Gastrocnemius medialis (tissue), 4 donors: ENCODE data around the gene SLC22A6. TPM values are rescaled to one million over a fixed set of nuclear protein-coding genes. Genes with fewer than 3 reads are reported as not detected.

Experiments
- ATAC-seq, 2 donors: fragments of 150-250 bp; one replicate each; pipeline ENCODE4 v1.9.1; 2016
- DNase-seq, 2 donors: peaks; one replicate each; pipeline ENCODE4 v3.0.0-alpha.2; 2019
- H3K27ac ChIP-seq, 4 donors: fragments of 200-600 bp; sonication (generic); 1 replicate in 1 of 4; 2 replicates in 3 of 4; pipeline ENCODE4 v1.5.1; 2016 to 2018; ENCODE audit warnings: mild to moderate bottlenecking in 2 of 4, moderate library complexity in 1 of 4
- H3K27me3 ChIP-seq, 3 donors: fragments of 200-600 bp; sonication (generic) in 2 of 3; 1 replicate in 1 of 3; 2 replicates in 2 of 3; pipeline versions ENCODE4 v1.5.1 to v1.6.0; 2016 to 2019; ENCODE audit warnings: mild to moderate bottlenecking in 1 of 3, moderate library complexity in 1 of 3
- H3K36me3 ChIP-seq, 2 donors: fragments of 200-600 bp; sonication (generic) in 1 of 2; one replicate each; pipeline ENCODE4 v1.5.1; 2017 to 2018
- H3K4me1 ChIP-seq, 2 donors: fragments of 200-600 bp; sonication (generic) in 1 of 2; one replicate each; pipeline ENCODE4 v1.5.1; 2016 to 2017; ENCODE audit warnings: mild to moderate bottlenecking in 2 of 2
- H3K4me3 ChIP-seq, 4 donors: fragments of 200-600 bp; sonication (generic) in 3 of 4; 1 replicate in 1 of 4; 2 replicates in 3 of 4; pipeline ENCODE4 v1.5.1; 2016 to 2019; ENCODE audit warnings: mild to moderate bottlenecking in 2 of 4
- H3K9me3 ChIP-seq, 3 donors: fragments of 200-600 bp; sonication (generic) in 2 of 3; 1 replicate in 1 of 3; 2 replicates in 2 of 3; pipeline ENCODE4 v1.5.1; 2016 to 2019
- POLR2A ChIP-seq, 2 donors: fragments of 450-650 bp; IDR thresholded peaks; one replicate each; pipeline ENCODE4 v1.6.1; 2017; ENCODE audit warnings: antibody characterized with exemption in 2 of 2, mild to moderate bottlenecking in 2 of 2, moderate library complexity in 2 of 2
- in situ Hi-C, 4 donors: fragments of 200-750 bp; cut with MboI; loops; one replicate each; pipeline versions ENCODE4 v1.15.0 to v1.8.0; 2017; ENCODE audit warnings: low sequenced_read_pairs in 4 of 4
- intact Hi-C: fragments of 100-400 bp; cut with DNase I; formaldehyde crosslinking; loops from one replicate; pipeline ENCODE4 v1.15.1; 2023; ENCODE audit warnings: low total_unique reads
- total RNA-seq, 4 donors: library from RNA; depleted of rRNA; stranded (reverse); fragments of >200 nt; gene quantifications; one replicate each; pipeline versions ENCODE4 v1.1.0 to v1.2.3, GENCODE V29; 2016
- TF ChIP-seq, protein P1 (sequence below), 5 experiments: fragments of 450-650 bp in 3 of 5; fragments of 200-600 bp in 2 of 5; sonication (generic) in 2 of 5; IDR thresholded peaks in 4 of 5; conservative IDR thresholded peaks in 1 of 5; 1 replicate in 4 of 5; 2 replicates in 1 of 5; pipeline ENCODE4 v1.5.1; 2016 to 2019; ENCODE audit warnings: antibody characterized with exemption in 5 of 5, mild to moderate bottlenecking in 3 of 5, moderate library complexity in 3 of 5

The SLC22A6 gene
- total RNA-seq, 4 donors from 2014 or later = not detected

DNA sequence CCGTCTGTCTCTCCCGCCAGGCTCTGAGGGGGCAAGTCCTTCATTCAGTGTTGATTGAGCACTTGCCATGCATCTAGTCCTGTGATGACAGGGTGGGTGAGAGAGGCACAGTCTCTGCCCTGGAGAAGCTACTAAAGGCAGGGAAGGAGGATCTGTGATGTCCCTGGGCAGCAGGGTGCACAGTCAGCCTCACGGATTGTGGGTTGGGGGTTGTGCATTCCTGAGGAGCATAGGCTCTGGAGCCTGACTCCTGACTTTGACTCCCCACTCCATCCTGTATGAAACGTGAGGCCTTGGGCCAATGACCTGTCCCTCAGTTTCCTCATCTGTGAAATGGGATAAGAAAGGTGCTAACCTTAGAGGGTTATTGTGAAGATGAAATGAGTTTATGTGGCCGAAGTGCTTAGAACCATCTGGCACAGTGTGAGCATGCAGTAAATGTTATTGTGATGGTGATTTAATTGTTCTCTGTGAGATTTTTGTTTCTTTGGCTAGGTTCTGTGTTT is 26.2 kb upstream of the SLC22A6 start:
- in situ Hi-C loops = no loop called here
- H3K4me1 ChIP-seq = no peaks in the 10 kb centered on the region
- H3K4me3 ChIP-seq = no peak overlapping the region
- no peak for ATAC-seq
- H3K27me3 ChIP-seq = no peaks in the 10 kb centered on the region
- no peaks in the 10 kb centered on the region for H3K36me3 ChIP-seq
- TF ChIP-seq, protein P1, sequence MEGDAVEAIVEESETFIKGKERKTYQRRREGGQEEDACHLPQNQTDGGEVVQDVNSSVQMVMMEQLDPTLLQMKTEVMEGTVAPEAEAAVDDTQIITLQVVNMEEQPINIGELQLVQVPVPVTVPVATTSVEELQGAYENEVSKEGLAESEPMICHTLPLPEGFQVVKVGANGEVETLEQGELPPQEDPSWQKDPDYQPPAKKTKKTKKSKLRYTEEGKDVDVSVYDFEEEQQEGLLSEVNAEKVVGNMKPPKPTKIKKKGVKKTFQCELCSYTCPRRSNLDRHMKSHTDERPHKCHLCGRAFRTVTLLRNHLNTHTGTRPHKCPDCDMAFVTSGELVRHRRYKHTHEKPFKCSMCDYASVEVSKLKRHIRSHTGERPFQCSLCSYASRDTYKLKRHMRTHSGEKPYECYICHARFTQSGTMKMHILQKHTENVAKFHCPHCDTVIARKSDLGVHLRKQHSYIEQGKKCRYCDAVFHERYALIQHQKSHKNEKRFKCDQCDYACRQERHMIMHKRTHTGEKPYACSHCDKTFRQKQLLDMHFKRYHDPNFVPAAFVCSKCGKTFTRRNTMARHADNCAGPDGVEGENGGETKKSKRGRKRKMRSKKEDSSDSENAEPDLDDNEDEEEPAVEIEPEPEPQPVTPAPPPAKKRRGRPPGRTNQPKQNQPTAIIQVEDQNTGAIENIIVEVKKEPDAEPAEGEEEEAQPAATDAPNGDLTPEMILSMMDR (IDR thresholded peaks at IDR 0.05 in 4 of 5, conservative IDR thresholded peaks at IDR 0.05 in 1 of 5) = no peak
- no peak for TF ChIP-seq POLR2A (IDR thresholded peaks at IDR 0.05)
- no peak for DNase-seq
- intact Hi-C loops = no loop called here
- no peak overlapping the region for H3K27ac ChIP-seq
- no peaks in the 10 kb centered on the region for H3K9me3 ChIP-seq

DNA sequence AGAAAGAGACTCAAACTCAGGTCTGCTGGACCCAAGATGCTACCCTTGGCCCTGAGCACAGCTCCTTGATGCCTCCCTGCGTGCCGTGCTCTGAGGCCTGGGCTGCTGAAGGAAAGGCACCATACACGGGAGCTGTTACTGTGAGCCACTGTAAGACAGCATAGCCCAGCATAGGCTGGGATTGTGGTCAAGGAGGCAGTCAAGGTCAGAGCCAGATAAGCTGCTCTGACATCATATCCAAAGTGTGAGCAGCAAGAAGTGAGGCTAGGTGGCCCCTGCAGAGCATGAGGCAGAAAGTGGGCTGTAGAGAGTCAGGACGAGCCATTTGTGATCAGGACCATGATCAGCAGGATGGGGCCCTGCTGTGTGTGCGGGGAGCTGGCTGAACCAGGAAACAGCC is 23.2 kb upstream of the SLC22A6 start:
- Histone ChIP-seq H3K36me3 (no peaks in the 10 kb centered on the region), H3K27ac (no peak overlapping the region), H3K9me3 (no peaks in the 10 kb centered on the region), H3K4me1 (no peaks in the 10 kb centered on the region), H3K4me3 (no peak overlapping the region), H3K27me3 (no peaks in the 10 kb centered on the region)
- intact Hi-C loops = no loop called here
- in situ Hi-C loops = no loop called here
- ATAC-seq (no peak), DNase-seq (no peak)
- no peak for TF ChIP-seq POLR2A (IDR thresholded peaks at IDR 0.05)
- TF ChIP-seq, protein P1 (IDR thresholded peaks at IDR 0.05 in 4 of 5, conservative IDR thresholded peaks at IDR 0.05 in 1 of 5) = no peak

DNA sequence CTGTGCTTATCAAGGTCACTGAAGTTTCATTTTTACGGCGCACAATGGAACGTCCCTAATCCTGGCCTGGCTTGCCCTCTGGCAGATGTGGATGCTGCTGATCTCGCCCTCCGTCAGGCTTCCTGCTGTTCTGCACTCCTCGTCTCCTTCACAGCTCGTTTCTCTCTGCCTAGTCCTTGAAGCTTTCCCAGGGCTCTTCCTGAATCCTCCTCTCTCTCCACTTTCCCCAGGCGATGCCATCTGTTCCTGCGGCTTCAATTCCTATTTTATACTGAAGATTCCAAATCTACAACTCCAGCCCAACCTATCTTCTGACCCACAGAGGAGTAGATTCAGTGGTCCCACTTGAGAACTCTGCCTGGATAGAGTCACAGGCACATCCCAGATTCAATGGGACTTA is 16.7 kb upstream of the SLC22A6 start:
- H3K36me3 ChIP-seq = no peaks in the 10 kb centered on the region
- H3K27ac ChIP-seq = no peak overlapping the region
- no peaks in the 10 kb centered on the region for H3K9me3 ChIP-seq
- no peaks in the 10 kb centered on the region for H3K4me1 ChIP-seq
- DNase-seq (no peak), ATAC-seq (no peak)
- in situ Hi-C loops = no loop called here
- no peak overlapping the region for H3K4me3 ChIP-seq
- intact Hi-C loops = no loop called here
- no peak for TF ChIP-seq POLR2A (IDR thresholded peaks at IDR 0.05)
- no peaks in the 10 kb centered on the region for H3K27me3 ChIP-seq

DNA sequence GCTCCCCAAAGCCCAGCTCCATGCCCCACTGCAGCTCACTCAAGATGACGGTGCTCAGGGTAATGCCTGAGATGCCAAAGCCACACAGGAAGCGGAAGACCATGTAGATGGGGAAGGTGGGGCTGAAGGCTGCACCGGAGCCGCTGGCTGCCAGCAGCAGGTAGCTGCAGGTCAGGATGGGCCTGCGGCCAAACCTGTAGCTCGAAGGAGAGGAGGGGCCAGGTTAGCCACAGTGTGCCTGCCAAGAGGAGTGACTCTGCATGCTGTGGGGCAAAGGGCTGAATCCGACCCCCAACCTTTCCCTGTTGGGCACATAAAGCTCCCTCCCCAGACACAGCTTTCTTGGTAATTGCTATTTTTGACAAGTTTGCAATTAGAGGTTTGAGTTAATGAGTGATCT is 14.9 kb upstream of the SLC22A6 start:
- H3K4me3 ChIP-seq = no peak overlapping the region
- in situ Hi-C loops (no loop called here), intact Hi-C loops (no loop called here)
- H3K4me1 ChIP-seq = no peaks in the 10 kb centered on the region
- no peaks in the 10 kb centered on the region for H3K36me3 ChIP-seq
- TF ChIP-seq, protein P1 (IDR thresholded peaks at IDR 0.05 in 4 of 5, conservative IDR thresholded peaks at IDR 0.05 in 1 of 5) = no peak
- TF ChIP-seq POLR2A (IDR thresholded peaks at IDR 0.05) = no peak
- DNase-seq = no peak
- no peaks in the 10 kb centered on the region for H3K27me3 ChIP-seq
- no peaks in the 10 kb centered on the region for H3K9me3 ChIP-seq
- no peak overlapping the region for H3K27ac ChIP-seq
- ATAC-seq = no peak

DNA sequence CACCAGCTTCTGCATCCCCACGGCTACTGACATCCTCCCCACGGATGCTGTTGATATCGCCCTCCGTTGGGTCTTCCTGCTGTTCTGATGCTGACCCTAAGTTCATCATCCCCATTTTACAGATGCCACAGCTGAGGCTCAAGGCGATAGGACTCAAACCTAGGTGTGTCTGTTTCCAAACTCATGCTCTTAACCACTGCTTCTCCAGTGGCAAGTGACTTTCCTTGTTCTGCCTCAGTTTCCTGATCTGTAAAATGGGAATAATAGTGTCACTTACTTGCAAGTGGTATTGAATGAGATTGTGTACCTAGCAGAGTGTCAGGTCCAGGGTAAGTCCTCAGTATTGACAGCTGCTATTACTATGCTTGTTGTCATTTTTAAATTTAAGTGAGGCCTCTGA is 14.4 kb upstream of the SLC22A6 start:
- TF ChIP-seq, protein P1 (IDR thresholded peaks at IDR 0.05 in 4 of 5, conservative IDR thresholded peaks at IDR 0.05 in 1 of 5) = no peak
- no peak for TF ChIP-seq POLR2A (IDR thresholded peaks at IDR 0.05)
- ATAC-seq = no peak
- H3K27me3 ChIP-seq = no peaks in the 10 kb centered on the region
- no peaks in the 10 kb centered on the region for H3K9me3 ChIP-seq
- H3K4me1 ChIP-seq = no peaks in the 10 kb centered on the region
- H3K36me3 ChIP-seq = no peaks in the 10 kb centered on the region
- DNase-seq = no peak
- in situ Hi-C loops = no loop called here
- H3K27ac ChIP-seq = no peak overlapping the region
- H3K4me3 ChIP-seq = no peak overlapping the region
- intact Hi-C loops = no loop called here
